Ureter (tissue), 1 donor: Measurements from ENCODE around the gene HNRNPAB. TPM values are rescaled to one million over a fixed set of nuclear protein-coding genes. Genes with fewer than 3 reads are reported as not detected.
"Not testable (repeated sequence)": the region's sequence is repeated elsewhere in the genome, so short reads cannot be mapped to it uniquely, and the experiment has no call there.

Experiments
- DNase-seq: peaks from one replicate; pipeline ENCODE4 v3.0.0-alpha.2; 2020; ENCODE audit warnings: low spot score
- total RNA-seq: library from RNA; stranded (reverse); gene quantifications from one replicate; pipeline ENCODE4 v1.2.4, GENCODE V29; 2023
- donor health status: DM: yes; HTN: yes; CAD: no.

Gene HNRNPAB
- total RNA-seq, 1 donor from 2014 or later, result 180 TPM

GRCh38 chr5:178196986-178197385 is 7.3 kb upstream of the HNRNPAB start:
- no peak for DNase-seq

GRCh38 chr5:178198151-178198550 is 6.2 kb upstream of the HNRNPAB start:
- not testable (repeated sequence) for DNase-seq

GRCh38 chr5:178198706-178199105 is 5.6 kb upstream of the HNRNPAB start:
- DNase-seq, result no peak

GRCh38 chr5:178199581-178200434 is 4.5 kb upstream of the HNRNPAB start:
- DNase-seq, result no peak

- no peak for DNase-seq
Observed at GRCh38 chr5:178201221-178201926, 3.0 kb upstream of the HNRNPAB start.

GRCh38 chr5:178201927-178202235 is 2.5 kb upstream of the HNRNPAB start:
- no peak for DNase-seq

GRCh38 chr5:178202541-178202940 is 1.8 kb upstream of the HNRNPAB start:
- no peak for DNase-seq

GRCh38 chr5:178203670-178204181 is 607 bp upstream of the HNRNPAB start:
- DNase-seq, result no peak

DNA sequence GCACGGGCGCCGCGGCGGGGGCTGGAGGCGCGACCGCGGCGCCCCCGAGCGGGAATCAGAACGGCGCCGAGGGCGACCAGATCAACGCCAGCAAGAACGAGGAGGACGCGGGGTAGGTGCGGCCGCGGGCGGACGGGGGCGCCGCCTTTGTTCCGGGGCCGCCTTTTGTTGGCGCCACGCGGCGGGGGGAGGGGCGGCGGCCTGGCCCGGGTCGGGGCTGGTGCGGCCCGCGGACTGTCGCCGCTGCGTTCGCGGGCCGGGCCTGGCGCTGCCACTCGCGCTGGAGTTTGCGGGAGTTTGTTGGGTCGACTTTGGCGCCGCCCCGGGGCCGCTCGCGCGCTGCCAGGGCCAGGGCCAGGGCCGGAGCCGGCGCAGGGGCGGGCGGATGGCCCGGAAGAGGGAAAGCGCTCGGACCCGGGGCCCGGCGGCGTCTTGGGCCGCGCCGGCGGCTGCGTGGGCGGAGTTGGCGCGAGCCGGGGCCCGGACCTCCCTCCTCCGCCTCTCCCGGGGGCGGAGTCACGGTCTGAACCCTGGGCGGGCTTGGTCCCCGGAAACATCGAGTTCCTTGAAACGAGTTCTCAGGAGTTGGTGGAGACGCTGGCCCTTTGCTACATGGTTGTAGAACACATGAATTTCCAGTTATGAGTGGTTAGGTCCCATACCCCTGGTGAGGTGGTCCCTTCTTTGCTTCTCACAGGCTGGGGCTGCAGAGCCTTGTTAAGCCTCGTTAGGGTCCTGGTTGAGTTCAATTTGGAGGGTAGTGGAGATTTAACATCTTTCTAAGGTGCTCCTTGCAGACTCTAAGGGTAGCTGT is 809 bp downstream of the HNRNPAB start:
- peak; percentile 86 for DNase-seq

GRCh38 chr5:178205749-178206047 is 1.4 kb downstream of the HNRNPAB start:
- DNase-seq, result no peak

DNA sequence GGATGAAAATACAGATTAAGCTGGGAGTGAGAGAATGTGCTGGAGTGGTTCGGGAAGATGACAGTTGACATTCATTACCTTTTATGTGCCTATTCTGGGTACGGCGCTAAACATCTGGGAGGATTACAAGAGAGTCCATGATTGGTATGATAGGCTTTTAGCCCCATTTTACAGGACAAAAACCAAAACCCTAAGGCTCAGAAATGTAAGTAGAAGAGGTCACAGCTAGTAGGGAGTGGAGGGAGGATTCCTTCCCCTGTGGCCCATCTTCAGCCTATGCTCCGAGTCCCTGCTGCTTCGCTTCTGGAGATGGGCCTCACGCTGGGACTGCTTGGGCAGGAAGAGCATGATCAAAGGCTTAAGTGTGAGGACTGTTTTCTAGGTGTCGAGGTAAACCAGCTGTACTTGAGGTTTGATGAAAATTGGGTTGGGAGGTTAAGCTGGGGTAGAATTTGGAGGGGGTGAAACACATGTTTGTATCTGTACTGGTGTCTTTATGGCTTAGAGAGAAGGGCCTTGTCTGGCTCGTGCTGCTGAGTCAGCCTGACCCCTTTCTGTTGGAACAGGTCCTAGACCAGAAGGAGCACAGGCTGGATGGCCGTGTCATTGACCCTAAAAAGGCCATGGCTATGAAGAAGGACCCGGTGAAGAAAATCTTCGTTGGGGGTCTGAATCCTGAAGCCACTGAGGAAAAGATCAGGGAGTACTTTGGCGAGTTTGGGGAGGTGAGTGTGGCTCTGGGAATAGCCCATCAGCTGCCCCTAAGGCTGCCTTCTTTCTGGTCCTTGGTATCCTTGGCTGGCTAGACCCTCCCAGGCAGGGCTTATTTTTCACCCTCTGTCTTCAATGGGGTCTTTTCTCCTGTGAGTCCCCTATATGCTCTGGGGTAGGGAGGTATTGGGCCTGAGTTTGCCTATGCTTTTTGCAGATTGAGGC is 2.1 kb downstream of the HNRNPAB start:
- DNase-seq, result no peak

GRCh38 chr5:178207183-178207916 is 3.0 kb downstream of the HNRNPAB start:
- no peak for DNase-seq

GRCh38 chr5:178207917-178208280 is 3.6 kb downstream of the HNRNPAB start:
- no peak for DNase-seq

DNA sequence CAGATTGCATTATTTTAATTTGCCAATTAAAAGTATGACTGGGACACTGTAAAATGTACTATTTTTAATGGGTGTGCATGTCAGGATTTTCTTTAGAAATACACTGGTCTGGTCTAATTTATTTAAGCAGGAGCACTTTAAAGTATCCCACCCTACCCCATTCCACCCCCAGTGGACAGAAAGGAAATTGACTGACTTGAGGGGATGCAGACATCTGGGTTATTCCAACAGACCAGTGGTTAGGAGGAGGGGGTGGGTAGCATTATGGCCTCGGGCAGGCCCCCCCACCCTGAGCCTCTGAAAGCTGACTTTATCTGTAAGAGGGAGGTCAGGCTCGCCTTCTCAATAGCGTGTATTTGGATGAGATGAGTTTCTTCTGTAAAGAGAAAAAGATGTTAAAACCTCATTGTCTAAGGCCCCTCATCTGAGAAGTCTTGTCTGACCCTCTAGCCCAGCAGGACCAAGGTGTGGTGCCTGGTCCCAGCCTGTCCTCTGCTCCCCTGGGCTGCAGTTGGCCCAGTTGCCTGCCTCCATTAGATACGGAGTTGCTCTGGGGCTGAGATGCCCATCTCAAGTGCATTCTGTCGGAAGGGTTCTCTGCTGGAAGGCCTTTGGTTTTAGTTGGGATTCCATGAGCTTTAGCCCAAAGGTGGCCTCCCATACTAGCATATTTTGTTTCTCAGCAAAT is 4.4 kb downstream of the HNRNPAB start:
- DNase-seq, result no peak

- DNase-seq, result no peak
Observed at GRCh38 chr5:178209334-178210072, 5.2 kb downstream of the HNRNPAB start.

DNA sequence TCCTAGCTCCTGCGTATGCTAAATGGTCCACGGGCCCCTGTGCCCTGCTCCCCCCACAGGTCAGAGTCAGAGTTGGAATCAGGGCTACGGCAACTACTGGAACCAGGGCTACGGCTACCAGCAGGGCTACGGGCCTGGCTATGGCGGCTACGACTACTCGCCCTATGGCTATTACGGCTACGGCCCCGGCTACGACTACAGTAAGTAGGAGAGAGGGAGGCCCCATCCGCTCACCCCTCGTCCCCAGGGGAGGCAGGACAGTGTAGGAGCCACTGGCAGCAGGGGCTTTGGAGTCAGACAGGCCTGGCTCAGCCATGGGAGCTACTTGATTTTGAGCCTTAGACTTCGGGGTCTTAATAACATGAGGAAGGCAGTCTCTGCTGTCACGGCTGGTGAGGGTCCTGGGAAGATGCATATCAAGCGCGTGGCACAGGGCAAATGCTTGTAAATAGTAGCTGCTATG is 5.8 kb downstream of the HNRNPAB start:
- DNase-seq, result no peak

- DNase-seq, result no peak
Observed at GRCh38 chr5:178210686-178211085, 6.4 kb downstream of the HNRNPAB start.

GRCh38 chr5:178211095-178212048 is 7.0 kb downstream of the HNRNPAB start:
- DNase-seq, result no peak
